C4-2B (cell line): ENCODE data around the gene PDCD11.
A peak's percentile ranks its signal among the peaks of the same experiment; 100 is the strongest.

ENCODE experiments used
- H3K27ac ChIP-seq: fragments of 450-650 bp; 2 replicates; pipeline ENCODE4 v1.5.1; 2017
- ZFX ChIP-seq: fragments of 450-650 bp; IDR thresholded peaks from 2 replicates; pipeline ENCODE4 v1.6.1; 2017
- TF ChIP-seq, protein P1 (sequence below): fragments of 450-650 bp; conservative IDR thresholded peaks from 2 replicates; pipeline ENCODE4 v1.5.1; 2017; ENCODE audit warnings: mild to moderate bottlenecking

Gene PDCD11

DNA sequence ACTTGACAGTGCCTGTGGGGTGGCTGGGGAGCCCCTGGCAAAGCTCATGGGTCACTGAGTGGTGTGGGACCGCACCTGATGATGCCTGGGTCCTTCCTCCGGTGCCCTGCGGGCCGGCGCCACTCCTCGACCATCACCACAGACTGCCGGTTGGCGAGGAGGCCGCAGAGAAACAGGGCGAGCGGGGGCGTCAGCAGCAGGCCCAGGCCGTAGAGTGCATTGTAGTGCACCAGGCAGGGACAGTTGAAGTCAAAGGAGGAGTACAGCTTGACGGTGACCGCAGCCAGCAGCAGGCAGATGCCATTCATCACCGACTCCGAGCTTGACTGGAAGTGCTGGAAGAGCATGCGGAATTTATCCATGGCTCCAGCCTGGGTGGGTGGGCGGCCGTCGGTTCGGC lies 82.2 kb downstream of the PDCD11 start:
- TF ChIP-seq, protein P1, sequence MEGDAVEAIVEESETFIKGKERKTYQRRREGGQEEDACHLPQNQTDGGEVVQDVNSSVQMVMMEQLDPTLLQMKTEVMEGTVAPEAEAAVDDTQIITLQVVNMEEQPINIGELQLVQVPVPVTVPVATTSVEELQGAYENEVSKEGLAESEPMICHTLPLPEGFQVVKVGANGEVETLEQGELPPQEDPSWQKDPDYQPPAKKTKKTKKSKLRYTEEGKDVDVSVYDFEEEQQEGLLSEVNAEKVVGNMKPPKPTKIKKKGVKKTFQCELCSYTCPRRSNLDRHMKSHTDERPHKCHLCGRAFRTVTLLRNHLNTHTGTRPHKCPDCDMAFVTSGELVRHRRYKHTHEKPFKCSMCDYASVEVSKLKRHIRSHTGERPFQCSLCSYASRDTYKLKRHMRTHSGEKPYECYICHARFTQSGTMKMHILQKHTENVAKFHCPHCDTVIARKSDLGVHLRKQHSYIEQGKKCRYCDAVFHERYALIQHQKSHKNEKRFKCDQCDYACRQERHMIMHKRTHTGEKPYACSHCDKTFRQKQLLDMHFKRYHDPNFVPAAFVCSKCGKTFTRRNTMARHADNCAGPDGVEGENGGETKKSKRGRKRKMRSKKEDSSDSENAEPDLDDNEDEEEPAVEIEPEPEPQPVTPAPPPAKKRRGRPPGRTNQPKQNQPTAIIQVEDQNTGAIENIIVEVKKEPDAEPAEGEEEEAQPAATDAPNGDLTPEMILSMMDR = no peak
- no peak for TF ChIP-seq ZFX
- no peak overlapping the region for H3K27ac ChIP-seq

DNA sequence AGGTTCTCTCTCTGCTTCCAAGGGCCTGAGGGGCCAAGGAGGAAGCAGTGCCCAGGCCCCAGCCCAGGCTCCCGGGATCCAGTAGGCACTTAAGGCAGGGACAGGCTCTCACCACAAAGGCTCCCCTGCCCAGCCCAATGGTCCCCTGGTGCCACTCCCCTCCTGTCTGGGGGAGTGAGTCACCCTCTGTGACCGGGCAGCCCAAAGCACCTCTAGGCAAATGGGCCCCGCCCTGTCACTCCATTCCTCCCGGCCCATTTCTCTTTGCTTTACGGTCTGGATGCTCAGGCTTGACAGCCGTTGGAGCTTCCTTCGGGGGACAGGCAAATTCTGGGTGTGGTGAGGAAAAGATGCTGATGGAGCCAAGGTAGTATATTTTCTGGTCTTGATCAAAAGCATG lies 82.7 kb downstream of the PDCD11 start, which contains the start of gene CALHM3:
Gene CALHM3, minus strand, starts transcription at position 106 of the 400 bp plus-strand sequence. CDS start 208 bp downstream, outside the sequence.
- TF ChIP-seq ZFX = no peak
- H3K27ac ChIP-seq = no peak within 1 kb of the TSS

DNA sequence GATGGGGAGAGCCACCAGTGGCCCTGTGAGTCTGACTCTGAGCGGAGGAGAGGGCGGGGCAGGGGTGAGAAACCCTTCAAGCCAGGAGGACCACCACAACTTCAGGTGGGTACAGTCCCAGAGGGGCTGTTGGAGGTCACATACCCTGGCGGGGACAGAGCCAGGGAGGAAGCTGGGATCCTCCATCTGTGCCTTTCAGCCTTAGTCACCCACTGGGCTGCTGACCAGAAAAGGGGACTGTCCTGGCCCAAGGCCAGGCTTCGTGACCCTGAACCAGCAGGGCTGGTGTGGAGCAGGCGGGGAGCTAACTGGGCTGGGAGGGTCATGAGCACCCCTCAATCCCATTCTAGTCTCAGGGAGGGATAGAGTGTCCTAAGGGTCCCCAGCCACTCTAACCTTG lies 84.1 kb downstream of the PDCD11 start:
- no peak overlapping the region for H3K27ac ChIP-seq
- TF ChIP-seq, protein P1 = no peak
- no peak for TF ChIP-seq ZFX

DNA sequence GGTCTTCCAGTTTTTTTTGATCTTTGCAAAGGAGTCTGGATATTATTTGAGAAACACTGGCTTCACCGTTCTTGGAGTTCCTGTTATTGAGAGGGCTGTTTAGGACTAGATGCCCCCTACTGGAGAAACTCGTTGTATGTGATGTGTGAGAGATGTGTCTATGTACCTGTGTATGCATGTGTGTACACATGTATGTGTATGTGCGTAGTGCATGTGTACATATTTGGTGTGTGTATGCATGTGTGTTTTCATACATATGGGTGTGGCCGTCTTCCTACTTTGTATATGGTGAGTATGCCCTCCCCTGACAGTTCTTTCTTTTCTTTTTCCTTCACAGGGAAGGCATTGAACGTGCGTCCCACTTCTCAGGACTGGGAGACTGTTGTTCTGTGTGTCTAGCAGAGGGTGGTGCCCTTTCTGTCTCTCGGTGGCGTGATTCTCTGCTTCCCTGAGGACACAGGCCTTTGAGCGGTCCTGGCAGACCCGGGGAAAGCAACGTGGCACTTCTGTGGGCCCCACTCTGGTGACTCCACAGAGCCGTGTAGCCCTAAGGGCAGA lies 85.6 kb downstream of the PDCD11 start:
- H3K27ac ChIP-seq = no peak overlapping the region
- no peak for TF ChIP-seq ZFX
- TF ChIP-seq, protein P1 = peak; percentile 83

DNA sequence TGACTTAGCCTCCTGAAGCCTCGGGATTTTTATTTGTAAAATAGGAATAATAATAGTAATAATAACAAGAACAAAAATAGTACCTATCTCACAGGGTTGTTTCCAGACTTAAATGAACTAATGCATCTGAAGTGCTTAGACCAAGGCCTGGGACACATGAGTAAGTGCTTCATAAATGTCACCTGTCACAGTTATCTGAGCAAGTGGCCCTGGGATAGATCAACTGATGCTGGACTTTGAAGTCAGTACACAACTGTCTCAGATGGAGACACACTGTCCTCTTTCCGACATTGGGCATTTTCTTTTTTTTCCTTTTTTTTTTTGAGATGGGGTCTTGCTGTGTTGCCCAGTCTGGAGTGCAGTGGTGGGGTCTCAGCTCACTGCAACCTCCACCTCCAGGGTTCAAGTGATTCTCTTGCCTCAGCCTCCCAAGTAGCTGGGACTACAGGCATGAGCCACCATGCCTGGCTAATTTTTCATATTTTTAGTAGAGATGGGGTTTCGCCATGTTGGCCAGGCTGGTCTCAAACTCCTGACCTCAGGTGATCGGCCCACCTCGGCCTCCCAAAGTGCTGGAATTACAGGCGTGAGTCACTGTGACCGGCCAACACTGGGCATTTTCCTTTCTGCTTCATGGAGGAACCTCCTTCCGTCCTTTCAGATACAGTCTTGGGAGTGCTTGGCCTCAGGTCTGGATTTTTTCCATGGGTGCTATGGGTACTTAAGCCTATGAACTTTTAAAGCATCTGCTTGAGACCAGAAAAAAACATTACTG lies 90.4 kb downstream of the PDCD11 start:
- peak overlapping the region; percentile 20; the same call in 1 of the 2 replicates for H3K27ac ChIP-seq

DNA sequence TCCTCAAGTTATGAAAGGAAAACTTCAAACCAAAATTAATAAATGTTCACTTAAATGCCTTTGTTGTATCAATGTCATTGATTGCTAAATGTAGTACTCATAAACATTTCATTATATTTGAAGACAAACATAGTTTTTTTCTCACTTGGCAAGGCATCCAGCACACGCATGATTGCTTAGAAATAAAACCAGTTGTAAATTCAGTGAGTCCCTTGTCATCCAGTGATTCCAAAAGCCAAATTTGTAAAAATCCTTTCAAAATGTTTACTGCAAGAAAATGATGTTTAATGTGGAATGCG lies 90.9 kb downstream of the PDCD11 start:
- no peak overlapping the region; the same call in 1 of the 2 replicates for H3K27ac ChIP-seq
- no peak for TF ChIP-seq ZFX
- TF ChIP-seq, protein P1 = no peak

DNA sequence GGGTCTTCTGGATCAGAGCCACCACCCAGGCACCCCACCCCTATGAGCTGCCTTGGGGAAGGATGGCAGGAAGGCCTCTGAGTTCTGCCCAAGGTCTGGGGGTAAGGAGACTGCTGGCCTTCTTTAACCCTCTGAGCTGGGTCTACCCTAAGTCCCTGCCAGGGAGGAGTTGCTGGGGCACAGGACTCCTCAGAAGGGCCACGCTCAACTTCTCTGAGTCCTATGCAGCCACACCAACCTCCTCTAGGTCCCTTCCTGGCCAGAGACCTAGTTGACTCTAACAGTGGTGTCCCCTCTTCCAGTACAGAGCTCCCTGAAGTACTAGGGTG lies 94.5 kb downstream of the PDCD11 start:
- TF ChIP-seq, protein P1 = no peak
- TF ChIP-seq ZFX = no peak
- no peak overlapping the region for H3K27ac ChIP-seq

DNA sequence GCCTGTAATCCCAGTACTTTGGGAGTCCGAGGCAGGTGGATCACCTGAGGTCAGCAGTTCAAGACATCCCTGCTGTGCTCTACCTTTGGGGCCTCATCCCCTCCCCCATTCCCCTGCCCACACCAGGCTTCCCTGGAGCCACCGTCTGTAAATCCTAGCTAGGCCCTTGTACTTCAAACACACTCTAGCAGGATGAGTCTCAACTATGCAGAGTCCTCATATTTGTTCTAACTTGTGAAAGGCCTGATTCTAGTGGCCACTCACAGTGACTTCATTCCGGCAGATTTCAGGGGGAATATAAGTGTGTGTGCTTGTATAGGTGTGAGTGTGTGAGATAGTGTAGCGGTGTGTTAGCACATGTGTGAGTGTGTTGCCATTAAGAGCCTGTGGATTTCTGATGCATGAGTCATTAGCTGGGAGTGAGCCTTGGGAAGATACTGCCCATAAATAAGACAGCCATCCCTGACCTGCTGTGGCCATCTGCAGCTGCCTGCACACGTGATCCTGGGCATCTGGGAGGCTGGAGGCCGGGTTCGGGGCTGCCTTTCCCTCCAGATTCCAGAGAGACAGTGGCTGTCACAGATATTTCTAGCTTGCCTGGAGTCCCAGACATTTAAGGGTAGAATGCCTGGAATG lies 95.4 kb downstream of the PDCD11 start:
- no peak overlapping the region for H3K27ac ChIP-seq
- no peak for TF ChIP-seq ZFX
- TF ChIP-seq, protein P1 = no peak
